Activated effector memory CD4-positive, alpha-beta T cell treated with anti-CD3 and anti-CD28 coated beads, Interleukin-2, amount 50 U/mL, for 16 hours (primary cell): Measurements from ENCODE around the gene RGL1.

Experiments used
- DNase-seq: peaks from one replicate; pipeline ENCODE4 v3.0.0-alpha.2; 2020

Gene RGL1

GRCh38 chr1:183871142-183871541 is 66.2 kb downstream of the RGL1 start:
- no peak for DNase-seq

- DNase-seq, result no peak
These were observed 66.7 kb downstream of the RGL1 start for GRCh38 chr1:183871601-183872000.

GRCh38 chr1:183872403-183872802 is 67.5 kb downstream of the RGL1 start:
- DNase-seq, result no peak

- DNase-seq, result no peak
These were observed 68.7 kb downstream of the RGL1 start for GRCh38 chr1:183873642-183874041.

GRCh38 chr1:183876309-183876708 is 71.4 kb downstream of the RGL1 start:
- DNase-seq, result no peak

- DNase-seq, result no peak
These were observed 72.3 kb downstream of the RGL1 start for GRCh38 chr1:183877053-183877720.

GRCh38 chr1:183879494-183879893 is 74.6 kb downstream of the RGL1 start:
- no peak for DNase-seq

GRCh38 chr1:183879966-183880365 is 75.0 kb downstream of the RGL1 start:
- DNase-seq, result no peak

GRCh38 chr1:183880531-183881243 is 75.8 kb downstream of the RGL1 start:
- DNase-seq, result no peak

GRCh38 chr1:183881387-183882131 is 76.6 kb downstream of the RGL1 start:
- DNase-seq, result no peak

GRCh38 chr1:183882335-183883167 is 77.6 kb downstream of the RGL1 start:
- DNase-seq, result no peak

GRCh38 chr1:183883623-183884022 is 78.7 kb downstream of the RGL1 start:
- DNase-seq, result no peak

GRCh38 chr1:183884526-183884925 is 79.6 kb downstream of the RGL1 start:
- DNase-seq, result no peak

- DNase-seq, result no peak
These were observed 80.3 kb downstream of the RGL1 start for GRCh38 chr1:183885142-183885735.

GRCh38 chr1:183886083-183886828 is 81.3 kb downstream of the RGL1 start:
- no peak for DNase-seq

- no peak for DNase-seq
These were observed 81.9 kb downstream of the RGL1 start for GRCh38 chr1:183886853-183887252.

- DNase-seq, result no peak
These were observed 83.2 kb downstream of the RGL1 start for GRCh38 chr1:183887826-183888819.

GRCh38 chr1:183889095-183889494 is 84.2 kb downstream of the RGL1 start:
- DNase-seq, result no peak

- DNase-seq, result no peak
These were observed 86.4 kb downstream of the RGL1 start for GRCh38 chr1:183891158-183891856.

- DNase-seq, result no peak
These were observed 87.5 kb downstream of the RGL1 start for GRCh38 chr1:183892351-183892793.
